ENCODE data around the gene SMAD4.
A peak's percentile ranks its signal among the peaks of the same experiment; 100 is the strongest.
"Not testable (repeated sequence)": the region's sequence is repeated elsewhere in the genome, so short reads cannot be mapped to it uniquely, and the experiment has no call there.

SMAD4 gene

DNA sequence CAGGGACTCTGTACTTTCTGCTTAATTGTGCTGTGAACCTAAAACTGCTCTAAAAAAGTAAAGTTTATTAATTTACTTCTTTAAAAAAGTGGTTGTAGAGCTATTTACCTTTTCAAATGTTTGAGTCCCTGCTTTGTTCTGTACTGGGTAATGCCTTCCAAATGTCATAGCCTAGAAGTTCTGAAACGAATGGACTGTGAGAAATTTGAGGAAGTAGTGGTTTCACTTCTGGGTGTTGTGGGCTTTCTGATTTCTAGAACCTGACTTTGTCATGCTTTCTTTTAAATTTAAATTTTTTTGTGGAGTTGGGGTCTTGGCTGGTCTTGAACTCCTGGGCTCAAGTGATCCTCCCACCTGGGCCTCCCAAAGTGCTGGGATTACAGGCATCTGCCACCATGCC, 44.6 kb downstream of the SMAD4 start:
- peak; percentile 65 for DNase-seq

DNA sequence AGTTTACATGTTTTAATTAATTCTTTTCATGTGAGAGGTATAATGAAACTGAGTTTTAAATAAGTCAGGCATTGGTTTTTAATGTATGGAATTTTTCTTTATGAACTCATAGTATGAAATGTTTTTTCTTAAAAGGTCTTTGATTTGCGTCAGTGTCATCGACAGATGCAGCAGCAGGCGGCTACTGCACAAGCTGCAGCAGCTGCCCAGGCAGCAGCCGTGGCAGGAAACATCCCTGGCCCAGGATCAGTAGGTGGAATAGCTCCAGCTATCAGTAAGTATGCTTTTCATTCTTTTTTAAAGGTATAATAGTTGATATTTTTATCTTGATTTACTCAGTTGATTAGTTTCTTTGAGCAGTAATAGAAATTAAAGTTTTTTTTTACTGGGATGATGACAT, 46.5 kb downstream of the SMAD4 start:
- DNase-seq: no peak

DNA sequence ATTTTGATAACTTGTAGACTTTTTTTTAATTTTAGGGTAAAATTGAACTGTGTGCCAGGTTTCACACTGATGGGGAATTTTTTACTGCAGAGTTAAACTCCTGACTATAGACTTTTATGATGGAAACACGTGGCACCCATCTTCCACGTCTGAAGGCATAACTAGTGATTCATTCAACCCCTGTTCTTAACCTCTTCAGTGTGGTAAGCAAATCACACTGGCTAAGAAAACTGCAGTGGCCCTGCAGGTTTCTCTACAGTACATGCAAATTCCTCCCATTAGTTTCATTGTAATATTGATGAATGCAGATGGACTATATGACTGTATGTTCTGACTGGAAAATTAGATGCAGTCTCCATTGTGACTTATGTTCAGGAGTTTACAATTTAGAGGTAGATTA, 47.2 kb downstream of the SMAD4 start:
- DNase-seq: no peak

DNA sequence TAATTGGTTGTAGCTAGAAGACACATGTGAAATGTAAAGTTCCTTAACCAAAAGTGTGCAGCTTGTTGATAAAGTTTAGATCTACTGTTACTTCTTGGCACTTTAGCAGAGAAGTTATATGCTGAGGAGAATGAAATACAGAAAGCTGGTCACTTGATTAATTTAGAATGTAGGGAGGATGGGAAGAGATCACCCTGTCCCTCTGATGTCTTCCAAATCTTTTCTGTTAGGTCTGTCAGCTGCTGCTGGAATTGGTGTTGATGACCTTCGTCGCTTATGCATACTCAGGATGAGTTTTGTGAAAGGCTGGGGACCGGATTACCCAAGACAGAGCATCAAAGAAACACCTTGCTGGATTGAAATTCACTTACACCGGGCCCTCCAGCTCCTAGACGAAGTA, 48.0 kb downstream of the SMAD4 start:
- no peak for DNase-seq

DNA sequence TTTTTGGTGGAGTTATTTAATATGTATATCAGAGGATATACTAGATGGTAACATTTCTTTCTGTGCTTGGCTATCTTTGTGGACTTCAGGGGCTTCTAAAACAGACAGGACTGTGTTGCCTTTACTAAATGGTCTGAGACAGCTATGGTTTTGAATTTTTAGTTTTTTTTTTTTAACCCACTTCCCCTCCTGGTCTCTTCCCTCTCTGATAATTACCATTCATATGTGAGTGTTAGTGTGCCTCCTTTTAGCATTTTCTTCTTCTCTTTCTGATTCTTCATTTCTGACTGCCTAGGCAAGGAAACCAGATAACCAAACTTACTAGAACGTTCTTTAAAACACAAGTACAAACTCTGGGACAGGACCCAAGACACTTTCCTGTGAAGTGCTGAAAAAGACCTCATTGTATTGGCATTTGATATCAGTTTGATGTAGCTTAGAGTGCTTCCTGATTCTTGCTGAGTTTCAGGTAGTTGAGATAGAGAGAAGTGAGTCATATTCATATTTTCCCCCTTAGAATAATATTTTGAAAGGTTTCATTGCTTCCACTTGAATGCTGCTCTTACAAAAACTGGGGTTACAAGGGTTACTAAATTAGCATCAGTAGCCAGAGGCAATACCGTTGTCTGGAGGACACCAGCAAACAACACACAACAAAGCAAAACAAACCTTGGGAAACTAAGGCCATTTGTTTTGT, 52.7 kb downstream of the SMAD4 start:
- no peak for DNase-seq

DNA sequence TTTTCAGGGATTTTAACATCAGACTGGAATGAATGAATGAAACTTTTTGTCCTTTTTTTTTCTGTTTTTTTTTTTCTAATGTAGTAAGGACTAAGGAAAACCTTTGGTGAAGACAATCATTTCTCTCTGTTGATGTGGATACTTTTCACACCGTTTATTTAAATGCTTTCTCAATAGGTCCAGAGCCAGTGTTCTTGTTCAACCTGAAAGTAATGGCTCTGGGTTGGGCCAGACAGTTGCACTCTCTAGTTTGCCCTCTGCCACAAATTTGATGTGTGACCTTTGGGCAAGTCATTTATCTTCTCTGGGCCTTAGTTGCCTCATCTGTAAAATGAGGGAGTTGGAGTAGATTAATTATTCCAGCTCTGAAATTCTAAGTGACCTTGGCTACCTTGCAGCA, 53.4 kb downstream of the SMAD4 start:
- DNase-seq: no peak

DNA sequence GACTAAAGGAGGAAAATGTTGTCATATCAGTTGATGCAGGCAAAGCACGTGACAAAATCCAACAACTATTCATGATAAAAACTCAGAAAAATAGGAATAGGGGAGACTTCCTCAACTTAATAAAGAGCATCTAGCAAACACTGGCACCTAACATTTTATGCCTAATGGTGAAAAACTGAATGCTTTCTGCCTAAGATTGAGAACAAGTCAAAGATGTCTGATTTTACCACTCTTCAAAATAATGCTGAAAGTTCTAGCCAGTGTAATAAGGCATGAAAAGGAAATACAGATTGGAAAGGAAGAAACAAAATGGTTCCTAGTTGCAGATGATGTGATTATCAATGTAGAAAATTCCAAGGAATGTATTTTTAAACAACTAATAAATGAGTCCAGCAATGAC, 58.4 kb downstream of the SMAD4 start:
- no peak for DNase-seq

DNA sequence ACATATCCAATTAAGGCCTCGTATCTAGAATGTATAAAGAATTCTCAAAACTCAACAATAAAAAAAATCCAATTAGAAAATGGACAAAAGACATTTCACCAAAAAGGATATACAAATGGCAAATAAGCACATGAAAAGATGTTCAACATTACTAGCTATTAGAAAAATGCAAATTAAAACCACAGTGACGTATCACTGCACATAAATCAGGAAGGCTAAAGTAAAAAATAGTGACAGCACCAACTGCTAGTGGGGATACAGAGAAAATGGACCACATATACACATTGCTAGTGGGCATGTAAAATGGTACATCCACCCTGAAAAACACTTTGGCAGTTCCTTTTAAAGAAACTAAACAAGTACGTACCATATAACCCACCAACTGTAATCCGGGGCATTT, 59.7 kb downstream of the SMAD4 start:
- no peak for DNase-seq

DNA sequence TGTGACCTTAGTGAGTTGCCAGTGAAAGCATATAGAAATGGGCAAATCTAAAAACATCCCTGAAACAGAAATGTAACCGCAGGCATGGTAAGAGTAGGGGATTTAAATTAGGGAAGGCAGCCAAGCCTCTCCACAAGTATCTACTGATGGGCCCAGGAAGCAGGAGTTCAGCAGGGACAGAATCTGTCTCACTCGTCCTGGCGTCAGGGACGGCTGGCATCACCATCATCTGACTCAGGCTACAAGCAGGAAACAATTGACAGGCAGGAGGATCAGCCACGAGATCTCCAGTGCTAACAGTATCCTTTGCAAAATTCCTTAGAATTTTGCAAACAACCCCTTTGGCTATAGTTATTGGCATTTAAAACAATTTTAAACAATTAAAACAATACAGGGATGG, 61.3 kb downstream of the SMAD4 start:
- DNase-seq: no peak

DNA sequence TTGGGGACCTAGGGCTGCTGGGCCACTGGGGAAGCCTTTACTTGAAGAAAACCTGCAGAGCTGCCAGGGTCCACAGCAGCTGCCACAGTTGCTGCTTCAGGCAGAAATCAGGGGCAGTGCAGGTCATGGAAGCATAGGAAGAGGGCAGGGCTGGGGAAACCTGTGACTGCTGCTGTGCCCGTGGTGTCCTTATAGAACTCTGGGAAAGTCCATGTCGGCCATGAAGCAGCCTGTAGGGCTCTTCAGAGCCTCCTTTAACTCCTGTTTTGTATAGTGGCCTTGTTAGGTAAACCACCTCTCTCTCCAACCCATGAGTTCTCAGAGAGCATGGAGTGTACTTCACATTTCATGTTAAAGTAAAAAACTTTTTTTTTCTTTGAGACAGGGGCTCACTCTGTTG, 62.1 kb downstream of the SMAD4 start:
- no peak for DNase-seq

DNA sequence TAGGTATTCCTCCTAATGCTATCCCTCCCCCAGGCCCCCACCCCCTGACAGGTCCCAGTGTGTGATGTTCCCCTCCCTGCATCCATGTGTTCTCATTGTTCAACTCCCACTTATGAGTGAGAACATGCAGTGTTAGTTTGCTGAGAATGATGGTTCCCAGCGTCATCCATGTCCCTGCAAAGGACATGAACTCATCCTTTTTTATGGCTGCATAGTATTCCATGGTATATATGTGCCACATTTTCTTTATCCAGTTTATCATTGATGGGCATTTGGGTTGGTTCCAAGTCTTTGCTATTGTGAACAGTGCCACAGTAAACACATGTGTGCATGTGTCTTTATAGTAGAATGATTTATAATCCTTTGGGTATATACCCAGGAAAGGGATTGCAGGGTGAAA, 63.0 kb downstream of the SMAD4 start:
- not testable (repeated sequence) for DNase-seq

DNA sequence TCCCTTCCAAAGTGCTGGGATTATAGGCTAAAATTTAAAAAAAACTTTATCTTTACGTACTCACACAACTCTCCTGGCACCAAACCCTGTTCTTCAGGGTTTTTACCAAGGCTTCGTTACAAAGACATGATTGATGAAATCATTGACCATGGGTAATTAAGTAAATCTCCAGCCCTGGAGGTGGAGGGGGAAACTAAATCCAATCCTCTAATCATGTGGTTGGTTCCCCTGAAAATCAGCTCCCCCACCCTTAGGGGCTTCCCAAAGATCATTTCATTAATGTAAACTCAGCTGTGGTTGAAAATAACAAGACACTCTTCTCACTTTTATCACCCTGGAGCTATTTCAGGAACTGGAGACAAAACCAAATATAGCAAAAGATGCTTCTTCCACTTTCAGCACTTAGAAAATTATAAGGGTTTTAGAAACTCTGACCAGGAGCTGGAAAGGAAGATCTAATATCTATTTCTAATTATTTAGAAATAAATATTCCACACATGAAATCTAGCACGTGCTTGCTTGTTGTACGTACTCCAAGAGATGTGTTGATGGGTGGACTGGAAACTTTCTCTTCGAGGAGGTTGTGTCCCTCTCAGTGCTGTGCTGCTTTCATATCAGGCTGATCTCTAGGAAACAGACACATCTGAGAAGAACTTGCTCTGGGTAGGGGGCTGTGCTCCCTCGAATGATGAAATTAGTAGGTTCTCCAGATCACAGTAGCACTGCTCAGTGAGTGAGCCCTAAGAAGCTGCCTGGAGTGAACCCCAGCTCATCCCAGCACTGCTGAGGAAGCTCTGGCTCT, 67.2 kb downstream of the SMAD4 start:
- DNase-seq: no peak

DNA sequence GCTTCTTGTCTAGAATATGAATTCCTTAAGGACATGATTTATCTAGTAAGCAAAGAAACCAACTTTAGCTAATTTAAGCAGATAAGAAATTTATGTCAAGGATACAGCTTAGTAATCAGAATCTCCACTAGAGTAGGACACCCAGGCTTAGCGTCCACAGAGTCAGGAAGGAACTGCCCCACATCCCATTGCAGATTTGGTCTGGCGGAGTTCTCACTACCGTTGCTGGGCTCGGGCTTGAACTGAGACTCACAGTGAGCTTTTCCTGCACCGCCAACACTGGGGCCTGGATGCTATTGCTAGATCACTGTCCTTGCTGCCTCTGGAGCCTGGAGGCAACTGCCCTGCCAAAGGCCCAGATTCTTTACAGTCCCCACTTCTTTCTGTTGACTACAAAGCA, 68.1 kb downstream of the SMAD4 start:
- no peak for DNase-seq

DNA sequence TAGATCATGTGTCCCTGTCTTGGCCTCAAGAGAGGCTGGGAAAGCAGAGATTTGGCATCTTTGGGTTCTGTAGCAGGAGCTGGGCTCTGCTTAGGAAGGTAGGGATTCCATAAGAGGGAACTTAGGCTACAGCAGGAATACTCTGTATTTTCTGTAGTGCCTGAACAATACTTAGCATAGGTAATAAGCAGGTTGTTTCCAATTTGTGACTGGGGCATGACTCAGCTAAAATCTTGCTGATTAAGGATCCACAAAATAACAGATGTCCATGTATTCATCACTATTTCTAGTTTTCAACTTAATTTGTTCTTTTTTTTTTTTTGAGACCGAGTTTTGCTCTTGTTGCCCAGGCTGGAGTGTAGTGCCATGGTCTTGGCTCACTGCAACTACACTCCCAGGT, 68.5 kb downstream of the SMAD4 start:
- no peak for DNase-seq

DNA sequence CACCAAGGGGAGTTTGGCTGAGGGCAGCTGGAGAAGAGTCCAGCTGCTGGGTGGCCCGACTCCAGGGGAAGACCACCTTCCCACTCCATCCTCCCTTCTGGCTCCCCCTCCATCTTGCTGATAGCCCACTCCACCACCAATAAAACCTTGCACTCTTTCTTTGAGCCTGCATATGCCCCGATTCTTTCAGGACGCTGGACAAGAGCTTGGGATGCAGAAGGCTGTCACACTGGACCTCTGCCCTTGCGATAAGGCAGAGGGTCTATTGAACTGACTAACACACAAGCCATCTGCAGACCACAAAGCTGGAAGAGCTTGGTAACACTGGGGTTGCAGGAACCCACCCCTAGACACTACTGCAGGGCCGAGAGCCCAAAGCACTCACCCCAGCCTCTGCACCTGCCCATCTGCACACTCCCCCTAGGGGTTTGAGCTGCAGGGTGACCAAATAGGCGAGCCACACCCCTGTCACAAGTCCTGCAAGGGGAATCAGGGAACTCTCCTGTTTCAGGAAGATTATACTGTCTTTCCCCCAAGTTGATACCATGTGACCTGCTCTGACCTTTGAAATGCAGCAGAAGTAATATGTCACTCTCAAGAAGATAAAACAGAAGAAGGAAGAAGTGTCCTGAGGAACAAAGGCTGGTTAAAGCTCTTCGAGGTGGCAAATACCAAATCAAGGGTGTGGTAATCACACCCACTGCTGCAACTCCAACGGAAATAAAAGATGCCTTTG, 70.5 kb downstream of the SMAD4 start:
- no peak for DNase-seq

DNA sequence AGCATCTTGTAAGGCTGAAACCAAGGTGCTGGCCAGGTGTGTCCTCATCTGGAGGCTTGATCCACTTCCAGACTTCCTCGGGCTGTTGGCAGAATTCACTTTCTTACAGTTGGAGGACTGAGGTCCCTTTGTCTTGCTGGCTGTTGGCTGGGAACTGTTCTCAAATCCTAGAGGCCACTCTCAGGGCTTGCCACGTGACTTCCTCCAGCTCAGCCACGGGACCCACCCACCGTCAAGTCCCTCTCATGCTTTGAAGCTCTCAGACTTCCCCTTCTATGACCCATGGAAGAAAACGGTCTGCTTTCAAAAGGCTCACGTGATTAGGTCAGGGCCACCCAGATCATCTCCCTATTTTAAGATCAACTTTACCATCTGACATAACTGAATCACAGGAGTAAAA, 77.1 kb downstream of the SMAD4 start:
- DNase-seq: peak; percentile 57

DNA sequence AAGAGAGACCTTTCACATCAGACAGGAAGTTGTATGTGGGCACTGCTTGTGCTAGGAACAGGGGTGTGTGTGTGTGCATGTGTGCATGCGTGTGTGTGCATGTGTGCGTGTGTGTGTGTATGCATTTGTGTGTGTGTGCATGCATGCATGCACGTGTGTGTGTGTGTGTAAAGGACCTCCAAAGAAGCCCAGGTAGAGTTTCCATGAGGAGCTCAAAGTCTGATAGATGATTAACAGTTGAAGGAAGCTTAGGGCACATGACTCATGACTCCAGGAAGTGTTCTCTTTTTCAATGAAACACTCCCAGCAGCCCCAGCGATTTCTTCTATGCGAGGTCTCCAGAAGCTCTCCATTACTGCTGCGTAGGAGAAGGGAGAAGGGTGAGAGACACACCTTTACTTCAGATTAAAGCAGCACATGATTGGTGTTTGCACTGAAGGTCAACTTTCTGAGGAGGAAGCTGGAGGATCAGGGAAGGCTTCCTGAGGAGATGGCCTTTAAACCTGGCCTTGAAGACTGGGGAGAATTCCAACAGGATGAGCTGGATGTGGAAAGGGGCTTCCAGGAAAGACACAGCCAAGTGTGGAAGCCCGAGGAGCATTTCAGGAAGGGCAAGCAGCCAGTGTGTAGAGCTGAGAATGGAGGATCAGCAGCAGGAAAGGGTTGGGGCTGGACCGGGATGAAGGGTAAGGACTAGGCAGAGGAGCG, 77.7 kb downstream of the SMAD4 start:
- no peak for DNase-seq

DNA sequence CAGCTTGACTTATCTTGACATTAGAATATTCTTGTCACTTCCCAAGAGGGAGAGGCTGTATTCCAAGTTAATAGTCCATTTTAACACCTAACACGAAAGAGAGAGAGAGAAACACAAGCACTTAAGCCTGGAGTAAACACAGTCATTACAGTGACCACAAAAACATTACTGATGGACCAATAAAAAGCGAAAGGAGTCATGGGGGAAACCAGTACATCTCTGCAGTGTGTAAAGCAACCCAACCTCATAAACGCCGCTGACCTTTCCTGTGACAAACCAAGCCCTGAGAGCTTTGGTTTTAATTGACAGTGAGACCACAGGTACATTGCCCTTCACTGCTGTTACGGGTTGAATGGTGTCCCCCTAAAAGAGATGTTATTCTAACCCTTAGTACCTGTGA, 78.3 kb downstream of the SMAD4 start:
- no peak for DNase-seq

DNA sequence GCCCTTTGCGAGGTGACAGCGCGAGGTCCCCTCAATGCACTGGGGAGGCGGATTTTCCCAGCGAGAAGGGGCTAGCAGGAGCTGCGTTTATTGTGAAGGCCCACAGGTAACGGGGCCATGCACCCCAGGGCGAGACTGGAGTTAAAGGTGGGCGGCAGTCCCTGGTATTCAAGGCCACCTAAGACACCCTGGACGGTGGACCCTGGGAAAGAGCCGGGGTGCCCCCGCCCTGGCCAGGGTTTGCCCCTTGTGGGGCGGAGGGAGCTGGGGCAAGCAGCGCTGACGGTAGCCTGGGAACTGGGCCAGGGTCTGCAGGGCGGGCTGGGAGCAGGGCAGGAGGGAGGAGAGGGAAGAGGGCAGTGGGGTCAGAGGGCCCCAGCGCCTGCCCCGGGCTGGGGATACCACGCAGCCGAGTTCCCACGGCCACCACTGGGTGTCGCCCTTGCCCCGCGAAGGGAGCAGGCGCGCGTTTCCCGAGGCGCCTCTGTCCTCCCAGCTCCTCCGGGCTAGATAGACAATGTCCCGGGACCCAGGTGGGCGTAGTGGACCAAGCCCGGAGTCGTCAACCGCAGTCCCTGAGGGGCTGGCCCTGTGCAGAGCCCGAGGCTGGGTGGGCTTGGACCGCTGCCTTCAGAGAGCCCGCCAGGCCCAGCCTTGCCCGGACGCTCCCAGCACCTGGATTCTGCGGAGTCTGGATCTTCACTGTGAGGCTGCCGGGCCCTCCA, 80.2 kb downstream of the SMAD4 start:
- DNase-seq: peak; percentile 71

DNA sequence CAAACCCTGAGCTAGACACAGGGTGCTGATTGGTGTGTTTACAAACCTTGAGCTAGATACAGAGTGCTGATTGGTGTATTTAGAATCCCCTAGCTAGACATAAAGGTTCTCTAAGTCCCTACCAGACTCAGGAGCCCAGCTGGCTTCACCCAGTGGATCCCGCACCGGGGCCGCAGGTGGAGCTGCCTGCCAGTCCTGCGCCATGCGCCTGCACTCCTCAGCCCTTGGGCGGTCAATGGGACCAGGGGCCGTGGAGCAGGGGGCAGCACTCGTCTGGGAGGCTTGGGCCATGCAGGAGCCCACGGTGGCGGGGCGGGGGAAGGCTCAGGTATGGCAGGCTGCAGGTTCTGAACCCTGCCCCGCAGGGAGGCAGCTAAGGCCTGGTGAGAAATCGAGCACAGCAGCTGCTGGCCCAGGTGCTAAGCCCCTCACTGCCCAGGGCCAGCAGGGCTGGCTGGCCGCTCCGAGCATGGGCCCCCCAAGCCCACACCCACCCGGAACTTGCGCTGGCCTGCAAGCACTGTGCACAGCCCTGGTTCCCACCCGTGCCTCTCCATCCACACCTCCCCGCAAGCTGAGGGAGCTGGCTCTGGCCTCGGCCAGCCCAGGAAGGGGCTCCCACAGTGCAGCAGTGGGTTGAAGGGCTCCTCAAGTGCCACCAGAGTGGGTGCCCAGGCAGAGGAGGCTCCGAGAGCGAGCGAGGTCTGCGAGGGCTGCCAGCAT, 81.8 kb downstream of the SMAD4 start:
- DNase-seq: not testable (repeated sequence)

DNA sequence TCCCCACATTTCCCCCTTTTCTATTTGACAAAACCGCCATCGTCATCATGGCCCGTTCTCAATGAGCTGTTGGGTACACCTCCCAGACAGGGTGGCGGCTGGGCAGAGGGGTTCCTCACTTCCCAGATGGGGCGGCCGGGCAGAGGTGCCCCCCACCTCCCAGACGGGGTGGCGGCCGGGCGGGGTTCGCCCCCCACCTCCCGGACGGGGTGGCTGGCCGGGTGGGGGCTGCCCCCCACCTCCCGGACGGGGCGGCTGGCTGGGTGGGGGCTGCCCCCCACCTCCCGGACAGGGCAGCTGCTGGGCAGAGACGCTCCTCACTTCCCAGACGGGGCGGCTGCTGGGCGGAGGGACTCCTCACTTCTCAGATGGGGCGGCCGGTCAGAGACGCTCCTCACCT, 87.0 kb downstream of the SMAD4 start:
- DNase-seq: not testable (repeated sequence)

DNA sequence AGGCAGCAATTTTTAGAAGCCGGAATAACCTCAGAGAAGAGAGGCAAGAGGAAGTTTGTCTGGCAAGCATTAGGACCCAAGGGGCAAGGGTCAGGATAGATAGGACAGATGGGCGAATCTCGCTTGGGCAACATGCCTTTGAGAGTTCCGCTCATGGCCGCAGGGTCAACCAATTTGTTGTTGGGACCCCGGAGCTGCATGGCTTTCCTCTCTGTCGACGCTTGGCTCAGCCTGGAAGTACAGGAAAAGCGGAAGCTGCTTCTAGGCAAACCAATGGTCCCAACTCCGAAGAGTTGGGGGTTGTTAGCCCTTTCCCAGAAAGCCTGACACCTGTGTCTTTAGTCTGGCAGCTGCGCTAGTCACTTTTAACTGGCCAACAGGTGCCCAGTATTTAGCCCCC, 89.5 kb downstream of the SMAD4 start:
- DNase-seq: not testable (repeated sequence)

Data from hematopoietic multipotent progenitor cell treated with erythropoietin and hydrocortisone succinate and interleukin-3 and kit ligand, for 4 days (in vitro differentiated cells).